ENCODE data around the gene NUP37. TPM values are rescaled to one million over a fixed set of nuclear protein-coding genes. Genes with fewer than 3 reads are reported as not detected.

NUP37 gene
- total and polyA plus RNA-seq, 2 of the 13 experiments (the other 11 are each of a cell fraction or from before 2014, with no cell fraction given) = 50.6 to 80.1 TPM

GRCh38 chr12:102054345-102054744 is 65.6 kb downstream of the NUP37 start:
- H4K20me1 ChIP-seq (ENCODE audit: insufficient read depth, low read length) = no peaks in the 10 kb centered on the region
- ATAC-seq (peak; percentile 52; the same call in 1 of the 3 replicates), FAIRE-seq (no peak), DNase-seq (ENCODE audit: low spot score) (no peak)
- ChIA-PET POLR2A (no interaction called here), CTCF (ENCODE audit: low intra/inter-chr PET ratio, low total read pairs) (no interaction called here)
- H3K4me1 ChIP-seq (ENCODE audit: insufficient read depth, low read length) = peaks cover 15% of the 10 kb centered on the region
- in situ Hi-C loops (cut with HindIII; ENCODE audit: extremely low pct_ligation_motif_present, low pct_unique_long_range_greater_than_20kb) = no loop called here
- H3K4me2 ChIP-seq (ENCODE audit: low read depth, low read length) = no peak overlapping the region
- peaks cover 0 to 3% of the 10 kb centered on the region in 2 experiments; a peak in 3 of 5 replicates for H3K36me3 ChIP-seq (replicated peaks in 1 of 2; ENCODE audit: control insufficient read depth in 1 of 2, insufficient read depth in 2 of 2, low read length in 2 of 2)
- BruUV-seq (replicated peaks) = no TSS peak
- intact Hi-C loops (cut with micrococcal nuclease; ENCODE audit: unreplicated experiment) = no loop called here
- H2AFZ ChIP-seq (ENCODE audit: low read length) = no peak overlapping the region
- H3K4me3 ChIP-seq (replicated peaks in 1 of 3; ENCODE audit: insufficient read depth in 1 of 3, low read depth in 2 of 3, low read length in 3 of 3) = no peak overlapping the region
- no peaks in the 10 kb centered on the region for H3K9me3 ChIP-seq (ENCODE audit: low read length)
- H3K79me2 ChIP-seq (ENCODE audit: insufficient read depth, low read length) = no peaks in the 10 kb centered on the region
- H3K27ac ChIP-seq (ENCODE audit: extremely low read length, insufficient read depth, low read length) = no peak overlapping the region
- WGBS (ENCODE audit: low lambda C conversion rate) = 87% methylated on average over 4 of the region's 4 CpGs
- no peaks in the 10 kb centered on the region for H3K27me3 ChIP-seq (ENCODE audit: control insufficient read depth in 1 of 2, insufficient read depth in 2 of 2, low read length in 2 of 2)
- TF ChIP-seq ASH2L (IDR thresholded peaks at IDR 0.05; ENCODE audit: insufficient read length, low read depth, low read length) (no peak), KDM4B (CRISPR knock-in tag; IDR thresholded peaks at IDR 0.05) (no peak), ONECUT2 (CRISPR knock-in tag; IDR thresholded peaks at IDR 0.05) (peak; percentile 76), ZNF20 (CRISPR knock-in tag; IDR thresholded peaks at IDR 0.05) (no peak), HNF1B (CRISPR knock-in tag; IDR thresholded peaks at IDR 0.05) (no peak), FOXA3 (CRISPR knock-in tag; IDR thresholded peaks at IDR 0.05) (no peak), KAT2B (IDR thresholded peaks at IDR 0.05; ENCODE audit: borderline replicate concordance, low read depth, low read length) (peak; percentile 91)
- TF ChIP-seq, protein P1, sequence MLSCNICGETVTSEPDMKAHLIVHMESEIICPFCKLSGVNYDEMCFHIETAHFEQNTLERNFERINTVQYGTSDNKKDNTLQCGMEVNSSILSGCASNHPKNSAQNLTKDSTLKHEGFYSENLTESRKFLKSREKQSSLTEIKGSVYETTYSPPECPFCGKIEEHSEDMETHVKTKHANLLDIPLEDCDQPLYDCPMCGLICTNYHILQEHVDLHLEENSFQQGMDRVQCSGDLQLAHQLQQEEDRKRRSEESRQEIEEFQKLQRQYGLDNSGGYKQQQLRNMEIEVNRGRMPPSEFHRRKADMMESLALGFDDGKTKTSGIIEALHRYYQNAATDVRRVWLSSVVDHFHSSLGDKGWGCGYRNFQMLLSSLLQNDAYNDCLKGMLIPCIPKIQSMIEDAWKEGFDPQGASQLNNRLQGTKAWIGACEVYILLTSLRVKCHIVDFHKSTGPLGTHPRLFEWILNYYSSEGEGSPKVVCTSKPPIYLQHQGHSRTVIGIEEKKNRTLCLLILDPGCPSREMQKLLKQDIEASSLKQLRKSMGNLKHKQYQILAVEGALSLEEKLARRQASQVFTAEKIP (CRISPR knock-in tag; IDR thresholded peaks at IDR 0.05; ENCODE audit: borderline replicate concordance) = no peak
- H3K9ac ChIP-seq (ENCODE audit: insufficient read depth, low read depth, low read length) = no peak overlapping the region
